Hematopoietic multipotent progenitor cell treated with erythropoietin and hydrocortisone succinate and interleukin-3 and kit ligand, for 4 days (in vitro differentiated cells): ENCODE results near the gene ANKRD27.
A peak's percentile ranks its signal among the peaks of the same experiment; 100 is the strongest.
"Not testable (repeated sequence)": the region's sequence is repeated elsewhere in the genome, so short reads cannot be mapped to it uniquely, and the experiment has no call there.

Source experiments
- DNase-seq: peaks from one replicate; pipeline ENCODE4 v3.0.0-alpha.2; 2015

Gene ANKRD27

GRCh38 chr19:32652331-32652730 is 22.6 kb downstream of the ANKRD27 start:
- DNase-seq, result not testable (repeated sequence)

- peak; percentile 56 for DNase-seq
These were observed 23.2 kb downstream of the ANKRD27 start for GRCh38 chr19:32651729-32652140.

- DNase-seq, result no peak
These were observed 24.3 kb downstream of the ANKRD27 start for GRCh38 chr19:32650671-32651070.

- no peak for DNase-seq
These were observed 25.2 kb downstream of the ANKRD27 start for GRCh38 chr19:32649751-32650150.

GRCh38 chr19:32647361-32647760 is 27.6 kb downstream of the ANKRD27 start:
- no peak for DNase-seq

- DNase-seq, result no peak
These were observed 28.4 kb downstream of the ANKRD27 start for GRCh38 chr19:32646556-32646955.

GRCh38 chr19:32642771-32643170 is 32.2 kb downstream of the ANKRD27 start:
- DNase-seq, result no peak

- DNase-seq, result no peak
These were observed 36.4 kb downstream of the ANKRD27 start for GRCh38 chr19:32638625-32639024.

GRCh38 chr19:32637480-32637879 is 37.5 kb downstream of the ANKRD27 start:
- DNase-seq, result no peak

GRCh38 chr19:32631381-32631780 is 43.6 kb downstream of the ANKRD27 start:
- no peak for DNase-seq

- peak; percentile 61 for DNase-seq
These were observed 44.6 kb downstream of the ANKRD27 start for GRCh38 chr19:32630338-32630737.

- peak; percentile 49 for DNase-seq
These were observed 47.2 kb downstream of the ANKRD27 start for GRCh38 chr19:32627714-32628270.

GRCh38 chr19:32626969-32627368 is 48.0 kb downstream of the ANKRD27 start:
- DNase-seq, result no peak

GRCh38 chr19:32624410-32624809 is 50.6 kb downstream of the ANKRD27 start:
- DNase-seq, result no peak

- DNase-seq, result no peak
These were observed 53.0 kb downstream of the ANKRD27 start for GRCh38 chr19:32622002-32622401.

GRCh38 chr19:32619051-32619685 is 55.8 kb downstream of the ANKRD27 start:
- no peak for DNase-seq

- no peak for DNase-seq
These were observed 59.4 kb downstream of the ANKRD27 start for GRCh38 chr19:32615569-32615968.

- no peak for DNase-seq
These were observed 60.1 kb downstream of the ANKRD27 start for GRCh38 chr19:32614916-32615315.

- DNase-seq, result no peak
These were observed 62.0 kb downstream of the ANKRD27 start for GRCh38 chr19:32613008-32613407.

GRCh38 chr19:32611161-32611560 is 63.8 kb downstream of the ANKRD27 start:
- no peak for DNase-seq

GRCh38 chr19:32607479-32607878 is 67.5 kb downstream of the ANKRD27 start:
- DNase-seq, result no peak

- no peak for DNase-seq
These were observed 68.7 kb downstream of the ANKRD27 start for GRCh38 chr19:32606289-32606688.

- no peak for DNase-seq
These were observed 69.4 kb downstream of the ANKRD27 start for GRCh38 chr19:32605544-32605943.

- no peak for DNase-seq
These were observed 71.0 kb downstream of the ANKRD27 start for GRCh38 chr19:32603961-32604360.

- DNase-seq, result peak; percentile 87
These were observed 75.2 kb downstream of the ANKRD27 start for GRCh38 chr19:32599736-32600157.
